ENCODE data around the gene ZNF280B.
"Not testable (repeated sequence)": the region's sequence is repeated elsewhere in the genome, so short reads cannot be mapped to it uniquely, and the experiment has no call there.

ZNF280B gene

GRCh38 chr22:22534604-22535415 is 26.3 kb upstream of the ZNF280B start:
- DNase-seq (ENCODE audit: low read depth) = no peak

GRCh38 chr22:22533863-22534262 is 25.3 kb upstream of the ZNF280B start:
- no peak for DNase-seq (ENCODE audit: low read depth)

- no peak for DNase-seq (ENCODE audit: low read depth)
Measured at GRCh38 chr22:22533417-22533816, 24.9 kb upstream of the ZNF280B start.

GRCh38 chr22:22532547-22533071 is 24.1 kb upstream of the ZNF280B start:
- not testable (repeated sequence) for DNase-seq (ENCODE audit: low read depth)

- DNase-seq (ENCODE audit: low read depth) = no peak
Measured at GRCh38 chr22:22531770-22532546, 23.4 kb upstream of the ZNF280B start.

- no peak for DNase-seq (ENCODE audit: low read depth)
Measured at GRCh38 chr22:22528780-22529179, 20.2 kb upstream of the ZNF280B start.

GRCh38 chr22:22527312-22527711 is 18.8 kb upstream of the ZNF280B start:
- DNase-seq (ENCODE audit: low read depth) = no peak

GRCh38 chr22:22526125-22526912 is 17.8 kb upstream of the ZNF280B start:
- no peak for DNase-seq (ENCODE audit: low read depth)

GRCh38 chr22:22523494-22523893 is 15.0 kb upstream of the ZNF280B start:
- DNase-seq (ENCODE audit: low read depth) = no peak

GRCh38 chr22:22521631-22522030 is 13.1 kb upstream of the ZNF280B start:
- DNase-seq (ENCODE audit: low read depth) = no peak

- DNase-seq (ENCODE audit: low read depth) = no peak
Measured at GRCh38 chr22:22520667-22521602, 12.4 kb upstream of the ZNF280B start.

- no peak for DNase-seq (ENCODE audit: low read depth)
Measured at GRCh38 chr22:22520020-22520656, 11.6 kb upstream of the ZNF280B start, which contains the start of gene ZNF280A. ZNF280A (minus strand) TSS chr22:22520270; CDS start chr22:22515630, 4,640 bp downstream.

- no peak for DNase-seq (ENCODE audit: low read depth)
Measured at GRCh38 chr22:22519591-22519990, 11.0 kb upstream of the ZNF280B start.

GRCh38 chr22:22516992-22517391 is 8.4 kb upstream of the ZNF280B start:
- DNase-seq (ENCODE audit: low read depth) = no peak

- no peak for DNase-seq (ENCODE audit: low read depth)
Measured at GRCh38 chr22:22515890-22516289, 7.3 kb upstream of the ZNF280B start.

- DNase-seq (ENCODE audit: low read depth) = not testable (repeated sequence)
Measured at GRCh38 chr22:22514431-22514830, 5.9 kb upstream of the ZNF280B start.

- no peak for DNase-seq (ENCODE audit: low read depth)
Measured at GRCh38 chr22:22513619-22514018, 5.1 kb upstream of the ZNF280B start.

GRCh38 chr22:22512951-22513350 is 4.4 kb upstream of the ZNF280B start:
- no peak for DNase-seq (ENCODE audit: low read depth)

GRCh38 chr22:22510833-22511232 is 2.3 kb upstream of the ZNF280B start:
- DNase-seq (ENCODE audit: low read depth) = not testable (repeated sequence)

GRCh38 chr22:22509912-22510311 is 1.4 kb upstream of the ZNF280B start:
- not testable (repeated sequence) for DNase-seq (ENCODE audit: low read depth)
